HG03469 (cell line): ENCODE data around the gene MXRA8.
"Not testable (repeated sequence)": the region's sequence is repeated elsewhere in the genome, so short reads cannot be mapped to it uniquely, and the experiment has no call there.

Experiments used
- ATAC-seq: cut with Tn5 transposase; IDR thresholded peaks from one replicate; pipeline ENCODE4 v1.9.1; 2021; ENCODE audit warnings: mild to moderate bottlenecking, moderate library complexity, moderate number of reproducible peaks; ENCODE audit not compliant: unreplicated experiment

The MXRA8 gene

GRCh38 chr1:1358433-1359271, at the start of gene MXRA8:
TSS of gene MXRA8 (minus strand) at chr1:1358555. CDS start at chr1:1358504, 51 bp downstream.
- no peak for ATAC-seq

GRCh38 chr1:1407636-1408318, 49.4 kb upstream of the MXRA8 start:
- no peak for ATAC-seq

GRCh38 chr1:1406821-1407635, 48.7 kb upstream of the MXRA8 start, which contains the start of gene MRPL20:
TSS of gene MRPL20 (minus strand) at chr1:1407293. CDS start at chr1:1407217, 76 bp downstream.
- ATAC-seq, result peak; percentile 64

GRCh38 chr1:1406101-1406820, 47.9 kb upstream of the MXRA8 start:
- no peak for ATAC-seq

- no peak for ATAC-seq
These were observed 45.3 kb upstream of the MXRA8 start for GRCh38 chr1:1403653-1404052.

- ATAC-seq, result not testable (repeated sequence)
These were observed 44.6 kb upstream of the MXRA8 start for GRCh38 chr1:1402901-1403392.

GRCh38 chr1:1402072-1402900, 43.9 kb upstream of the MXRA8 start:
- ATAC-seq, result no peak

GRCh38 chr1:1401457-1402010, 43.2 kb upstream of the MXRA8 start:
- no peak for ATAC-seq

- ATAC-seq, result no peak
These were observed 42.5 kb upstream of the MXRA8 start for GRCh38 chr1:1400576-1401456.

- no peak for ATAC-seq
These were observed 41.7 kb upstream of the MXRA8 start for GRCh38 chr1:1399872-1400575.

GRCh38 chr1:1399187-1399871, 41.0 kb upstream of the MXRA8 start, which contains the start of gene CCNL2:
TSS of gene CCNL2 (minus strand) at chr1:1399335. CDS start at chr1:1399306, 29 bp downstream.
- ATAC-seq, result peak; percentile 80

- no peak for ATAC-seq
These were observed 40.4 kb upstream of the MXRA8 start for GRCh38 chr1:1398677-1399186.

- ATAC-seq, result no peak
These were observed 39.6 kb upstream of the MXRA8 start for GRCh38 chr1:1397839-1398523.

- no peak for ATAC-seq
These were observed 36.8 kb upstream of the MXRA8 start for GRCh38 chr1:1395166-1395565.

GRCh38 chr1:1394116-1394515, 35.8 kb upstream of the MXRA8 start:
- no peak for ATAC-seq

- ATAC-seq, result no peak
These were observed 35.1 kb upstream of the MXRA8 start for GRCh38 chr1:1393428-1393827.
